Stomach (tissue), 9 donors: ENCODE data around the gene AKAP13. TPM values are rescaled to one million over a fixed set of nuclear protein-coding genes. Genes with fewer than 3 reads are reported as not detected.

Source experiments
- DNase-seq, 2 donors: peaks; one replicate each; pipeline versions ENCODE4 v3.0.0 to v3.0.0-alpha.2; 2013 to 2019
- H3K27ac ChIP-seq, 5 donors: fragments of 200-600 bp in 4 of 5; sonication (generic) in 4 of 5; one replicate each; pipeline ENCODE4 v1.5.1; 2013 to 2019; ENCODE audit warnings: mild to moderate bottlenecking in 1 of 5, moderate library complexity in 1 of 5
- H3K27me3 ChIP-seq, 3 donors: fragments of 200-600 bp; sonication (generic); one replicate each; pipeline ENCODE4 v1.5.1; 2017 to 2019; ENCODE audit warnings: mixed run types in 1 of 3
- H3K36me3 ChIP-seq, 4 donors: fragments of 200-600 bp; sonication (generic); 1 replicate in 3 of 4; 2 replicates in 1 of 4; pipeline ENCODE4 v1.5.1; 2016 to 2019
- H3K4me1 ChIP-seq, 4 donors: fragments of 200-600 bp; sonication (generic); one replicate each; pipeline ENCODE4 v1.5.1; 2016 to 2019
- H3K4me3 ChIP-seq, 4 donors: fragments of 200-600 bp; sonication (generic) in 3 of 4; one replicate each; pipeline ENCODE4 v1.5.1; 2016 to 2019; ENCODE audit warnings: mild to moderate bottlenecking in 1 of 4
- H3K9me3 ChIP-seq, 4 donors: fragments of 200-600 bp; sonication (generic); one replicate each; pipeline ENCODE4 v1.5.1; 2016 to 2019
- EP300 ChIP-seq: sonication (generic); formaldehyde crosslinking; IDR thresholded peaks from one replicate; pipeline ENCODE4 v1.6.1; 2017; ENCODE audit warnings: antibody characterized with exemption
- POLR2A ChIP-seq, 4 donors: fragments of 450-650 bp; IDR thresholded peaks; one replicate each; pipeline ENCODE4 v1.6.1; 2016; ENCODE audit warnings: antibody characterized with exemption in 4 of 4, control low read depth in 2 of 4, mild to moderate bottlenecking in 1 of 4, moderate library complexity in 1 of 4
- POLR2AphosphoS5 ChIP-seq, 3 donors: sonication (generic); formaldehyde crosslinking; IDR thresholded peaks; one replicate each; pipeline ENCODE4 v1.6.1; 2016; ENCODE audit warnings: antibody characterized with exemption in 3 of 3
- WGBS, 5 donors: extraction: QIAGEN DNeasy Blood & Tissue Kit in 3 of 5; methylation state at CpG; one replicate each; pipeline versions ENCODE4 v1.1.5 to v1.1.7; 2013 to 2018; 5-methylcytosine and 5-hydroxymethylcytosine counted together
- intact Hi-C: fragments of 100-400 bp; cut with DNase I; formaldehyde crosslinking; loops from one replicate; pipeline ENCODE4 v1.15.1; 2023; ENCODE audit warnings: low total_unique reads
- polyA plus RNA-seq, 3 donors: library from polyadenylated mRNA; stranded (reverse); fragments of 200-250 nt; gene quantifications; one replicate each; pipeline ENCODE4 v1.2.3, GENCODE V29; 2013
- total RNA-seq, 5 donors: library from RNA; depleted of rRNA; stranded (reverse); fragments of >200 nt; gene quantifications; one replicate each; pipeline versions ENCODE4 v1.1.0 to v1.2.3, GENCODE V29; 2014 to 2016
- TF ChIP-seq, protein P1 (sequence below), 7 experiments: fragments of 450-650 bp in 4 of 7; fragments of 200-600 bp in 3 of 7; sonication (generic) in 3 of 7; IDR thresholded peaks; one replicate each; pipeline ENCODE4 v1.5.1; 2016 to 2019; ENCODE audit warnings: antibody characterized with exemption in 7 of 7, control low read depth in 2 of 7, mild to moderate bottlenecking in 1 of 7
- donor health status: healthy with polysubstance abuse.
- donor health status: Bipolar disorder and iron deficiency.
- donor health status: healthy.

Gene AKAP13
- total and polyA plus RNA-seq, 8 donors = 33.1 to 395 (median 138) TPM

DNA sequence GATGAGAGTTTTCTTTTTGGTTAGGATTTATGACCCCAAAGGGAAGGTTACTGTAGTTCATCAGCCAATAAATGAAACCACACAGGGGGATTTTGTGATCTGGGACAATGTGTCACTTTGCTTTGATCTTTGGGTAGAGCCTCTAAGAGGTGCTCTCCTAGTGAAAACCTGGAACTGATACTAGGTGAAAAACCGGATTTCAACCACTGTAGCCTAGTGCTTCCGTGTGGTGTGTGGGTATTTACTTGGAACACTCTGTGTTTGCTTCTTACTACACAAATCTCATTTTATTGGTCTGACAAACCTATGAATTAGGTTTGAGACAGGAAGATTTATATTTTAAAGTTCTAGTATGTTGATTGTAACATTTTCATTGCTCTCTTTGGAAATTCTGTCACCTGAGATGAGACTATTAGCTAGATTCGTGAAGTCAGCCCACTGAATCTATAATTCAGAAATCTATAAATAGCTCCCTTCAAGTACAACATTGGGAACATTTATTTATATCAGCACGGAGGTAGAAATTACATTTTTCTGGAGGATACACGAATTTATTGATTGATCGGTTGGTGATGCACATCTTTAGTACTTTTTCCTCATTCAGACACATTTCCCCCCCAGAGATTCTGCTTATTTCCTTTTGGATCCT is 119.8 kb downstream of the AKAP13 start:
- Histone ChIP-seq H3K36me3 (no peaks in the 10 kb centered on the region), H3K27ac (no peak overlapping the region), H3K27me3 (no peaks in the 10 kb centered on the region), H3K4me3 (no peak overlapping the region), H3K4me1 (peaks cover 12 to 70% (median 34%) of the 10 kb centered on the region in 4 donors), H3K9me3 (no peaks in the 10 kb centered on the region)
- intact Hi-C loops = no loop called here
- 54 to 76% (median 58%) methylated on average over 6 of the region's 6 CpGs for WGBS, 5 donors
- DNase-seq = no peak
- TF ChIP-seq POLR2AphosphoS5 (IDR thresholded peaks at IDR 0.05) = no peak
- TF ChIP-seq, protein P1, sequence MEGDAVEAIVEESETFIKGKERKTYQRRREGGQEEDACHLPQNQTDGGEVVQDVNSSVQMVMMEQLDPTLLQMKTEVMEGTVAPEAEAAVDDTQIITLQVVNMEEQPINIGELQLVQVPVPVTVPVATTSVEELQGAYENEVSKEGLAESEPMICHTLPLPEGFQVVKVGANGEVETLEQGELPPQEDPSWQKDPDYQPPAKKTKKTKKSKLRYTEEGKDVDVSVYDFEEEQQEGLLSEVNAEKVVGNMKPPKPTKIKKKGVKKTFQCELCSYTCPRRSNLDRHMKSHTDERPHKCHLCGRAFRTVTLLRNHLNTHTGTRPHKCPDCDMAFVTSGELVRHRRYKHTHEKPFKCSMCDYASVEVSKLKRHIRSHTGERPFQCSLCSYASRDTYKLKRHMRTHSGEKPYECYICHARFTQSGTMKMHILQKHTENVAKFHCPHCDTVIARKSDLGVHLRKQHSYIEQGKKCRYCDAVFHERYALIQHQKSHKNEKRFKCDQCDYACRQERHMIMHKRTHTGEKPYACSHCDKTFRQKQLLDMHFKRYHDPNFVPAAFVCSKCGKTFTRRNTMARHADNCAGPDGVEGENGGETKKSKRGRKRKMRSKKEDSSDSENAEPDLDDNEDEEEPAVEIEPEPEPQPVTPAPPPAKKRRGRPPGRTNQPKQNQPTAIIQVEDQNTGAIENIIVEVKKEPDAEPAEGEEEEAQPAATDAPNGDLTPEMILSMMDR (IDR thresholded peaks at IDR 0.05) = no peak
- TF ChIP-seq EP300 = no peak
- TF ChIP-seq POLR2A (IDR thresholded peaks at IDR 0.05) = no peak

DNA sequence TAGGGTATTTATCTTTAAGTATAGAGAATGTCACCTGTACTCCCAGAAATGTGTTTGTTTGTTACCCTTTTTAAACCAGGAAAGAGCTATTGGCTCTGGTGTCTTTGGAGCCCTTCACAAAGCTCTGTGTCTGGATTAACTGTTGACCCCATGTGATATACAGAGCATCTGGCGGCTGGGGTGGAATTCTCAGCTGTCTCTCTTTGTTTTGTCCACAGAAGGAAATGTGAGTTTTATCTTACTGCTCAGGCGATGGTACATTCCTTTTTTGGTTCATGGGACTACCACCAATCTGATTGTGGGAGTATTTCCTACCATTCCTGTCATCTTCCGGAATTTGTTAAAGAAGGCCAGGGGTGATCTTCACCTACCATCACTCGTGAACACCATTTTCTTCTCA is 120.3 kb downstream of the AKAP13 start:
- Histone ChIP-seq H3K27ac (peak overlapping the region in 1 of 5 donors; percentile 18), H3K4me1 (peaks cover 12 to 69% (median 34%) of the 10 kb centered on the region in 4 donors), H3K27me3 (no peaks in the 10 kb centered on the region), H3K9me3 (no peaks in the 10 kb centered on the region), H3K4me3 (no peak overlapping the region), H3K36me3 (no peaks in the 10 kb centered on the region)
- WGBS, 5 donors = 70 to 83% (median 81%) methylated on average over 4 of the region's 4 CpGs
- no peak for TF ChIP-seq POLR2A (IDR thresholded peaks at IDR 0.05)
- TF ChIP-seq EP300 = no peak
- TF ChIP-seq, protein P1 (IDR thresholded peaks at IDR 0.05) = no peak
- no peak for TF ChIP-seq POLR2AphosphoS5 (IDR thresholded peaks at IDR 0.05)
- intact Hi-C loops = no loop called here
- DNase-seq = peak in 1 of 2 donors; percentile 57

DNA sequence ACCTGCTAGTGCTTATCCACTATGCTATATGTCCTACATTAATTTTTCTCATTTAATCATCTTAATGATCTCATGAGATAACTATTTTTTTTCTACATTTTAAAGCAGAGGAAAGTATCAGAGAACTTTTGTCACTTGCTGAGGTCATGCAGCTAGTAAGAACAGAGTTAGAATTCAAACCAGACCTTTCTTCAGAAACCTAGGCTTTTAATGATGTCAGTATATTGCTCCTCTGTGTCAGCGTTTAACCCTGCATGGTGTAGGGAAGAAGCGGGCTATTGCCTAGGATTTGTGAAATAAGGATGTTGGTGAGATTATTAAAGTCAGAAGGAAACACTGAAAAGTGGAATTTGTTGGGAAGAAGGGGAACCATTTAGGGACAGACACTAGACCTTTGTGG is 121.2 kb downstream of the AKAP13 start:
- intact Hi-C loops = no loop called here
- TF ChIP-seq POLR2A (IDR thresholded peaks at IDR 0.05) = no peak
- TF ChIP-seq, protein P1 (IDR thresholded peaks at IDR 0.05) = no peak
- no peak for TF ChIP-seq EP300
- no peak for TF ChIP-seq POLR2AphosphoS5 (IDR thresholded peaks at IDR 0.05)
- no peaks in the 10 kb centered on the region for H3K27me3 ChIP-seq
- H3K36me3 ChIP-seq = no peaks in the 10 kb centered on the region
- H3K27ac ChIP-seq = no peak overlapping the region
- DNase-seq = no peak
- no peak overlapping the region for H3K4me3 ChIP-seq
- H3K4me1 ChIP-seq = peaks cover 6 to 61% (median 29%) of the 10 kb centered on the region in 4 donors
- H3K9me3 ChIP-seq = no peaks in the 10 kb centered on the region
- 91 to 97% (median 95%) methylated on average over 2 of the region's 2 CpGs for WGBS, 5 donors

DNA sequence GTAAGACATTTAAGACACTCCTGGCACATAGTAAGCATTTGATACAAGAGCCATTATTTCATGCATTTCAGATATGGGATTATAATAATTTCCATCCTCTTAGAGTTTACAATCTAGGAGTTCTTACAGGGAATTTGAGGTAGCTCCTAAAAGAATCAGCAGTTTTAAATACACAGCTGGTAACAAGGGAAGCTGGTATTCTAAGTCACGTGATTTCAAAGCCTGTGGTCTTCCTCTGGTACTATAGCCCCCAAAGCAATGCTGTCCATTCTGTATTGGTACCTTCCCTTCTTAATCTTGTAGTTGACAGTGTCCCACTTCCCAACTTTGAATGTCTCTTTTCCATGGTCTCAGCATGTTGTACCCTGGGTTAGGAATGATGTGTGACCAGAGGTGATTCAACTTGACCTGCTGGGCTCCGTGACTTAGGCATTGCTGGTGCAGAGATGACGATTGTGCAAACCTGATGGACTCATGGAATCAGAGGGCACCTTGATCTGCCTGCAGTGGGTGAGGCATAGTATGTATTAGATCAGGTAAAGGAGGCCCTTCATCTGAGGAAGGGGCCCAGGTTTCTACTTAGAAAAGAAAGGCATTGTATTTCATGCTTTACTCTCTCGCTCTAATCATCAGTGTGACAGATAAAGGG is 122.9 kb downstream of the AKAP13 start:
- no peak for TF ChIP-seq POLR2A (IDR thresholded peaks at IDR 0.05)
- no peak for TF ChIP-seq EP300
- TF ChIP-seq, protein P1 (IDR thresholded peaks at IDR 0.05) = no peak
- no peak for TF ChIP-seq POLR2AphosphoS5 (IDR thresholded peaks at IDR 0.05)
- WGBS, 5 donors = 42 to 89% (median 76%) methylated on average over 4 of the region's 4 CpGs
- Histone ChIP-seq H3K36me3 (no peaks in the 10 kb centered on the region), H3K4me3 (no peak overlapping the region), H3K4me1 (peaks cover 0 to 52% (median 23%) of the 10 kb centered on the region in 4 donors), H3K27me3 (no peaks in the 10 kb centered on the region), H3K9me3 (no peaks in the 10 kb centered on the region), H3K27ac (peak overlapping the region in 1 of 5 donors; percentile 18)
- DNase-seq = no peak
- intact Hi-C loops = no loop called here
